Large intestine (tissue), 3 donors: ENCODE measurements around the gene ARMC8. TPM values are rescaled to one million over a fixed set of nuclear protein-coding genes. Genes with fewer than 3 reads are reported as not detected.

ENCODE experiments used
- DNase-seq, 2 donors: peaks; one replicate each; pipeline versions ENCODE4 v3.0.0 to v3.0.0-alpha.2; 2013
- H3K27ac ChIP-seq: one replicate; pipeline ENCODE4 v1.5.1; 2013; ENCODE audit warnings: low read length
- H3K27me3 ChIP-seq: 2 replicates; pipeline ENCODE4 v1.6.1; 2013; ENCODE audit warnings: low read length; ENCODE audit not compliant: control insufficient read depth, insufficient read depth
- H3K36me3 ChIP-seq: 2 replicates; pipeline ENCODE4 v1.6.1; 2013; ENCODE audit warnings: low read length; ENCODE audit not compliant: control insufficient read depth, insufficient read depth
- H3K4me1 ChIP-seq: one replicate; pipeline ENCODE4 v1.6.1; 2013; ENCODE audit warnings: low read length; ENCODE audit not compliant: control insufficient read depth, insufficient read depth
- H3K4me3 ChIP-seq: one replicate; pipeline ENCODE4 v1.5.1; 2013; ENCODE audit warnings: low read length
- H3K9me3 ChIP-seq: one replicate; pipeline ENCODE4 v1.6.1; 2013; ENCODE audit warnings: mild to moderate bottlenecking, low read depth, low read length, moderate library complexity; ENCODE audit not compliant: control insufficient read depth
- WGBS: methylation state at CpG from one replicate; pipeline ENCODE4 v1.1.5; 2013; ENCODE audit warnings: low lambda C conversion rate; ENCODE audit not compliant: insufficient coverage; 5-methylcytosine and 5-hydroxymethylcytosine counted together
- polyA plus RNA-seq: library from polyadenylated mRNA; unstranded; fragments of 120-200 nt; gene quantifications from one replicate; pipeline ENCODE4 v1.2.1, GENCODE V29; 2013

ARMC8 gene
- polyA plus RNA-seq, 1 donor = 30.6 TPM

DNA sequence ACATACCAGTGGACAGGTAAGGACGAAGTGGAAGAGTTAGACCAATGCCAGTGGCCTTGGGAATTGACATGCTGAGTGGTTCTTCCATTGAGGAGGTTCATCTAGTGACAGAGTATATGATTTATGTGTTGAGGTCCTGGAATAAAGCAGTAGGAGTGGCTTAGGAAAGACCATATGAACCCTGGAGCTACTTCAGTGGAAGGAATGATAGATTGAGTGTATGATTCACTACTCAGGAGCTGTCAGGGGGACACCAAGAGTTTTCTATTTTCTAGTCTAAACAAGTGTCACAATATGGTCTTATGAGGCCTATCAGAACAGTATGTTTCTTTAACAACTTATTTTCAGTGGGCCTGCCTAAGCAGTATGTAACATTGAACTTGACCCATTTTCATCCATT, 78.6 kb downstream of the ARMC8 start:
- DNase-seq = no peak
- no peak overlapping the region for H3K4me3 ChIP-seq
- H3K9me3 ChIP-seq = no peaks in the 10 kb centered on the region
- no peaks in the 10 kb centered on the region for H3K4me1 ChIP-seq
- H3K27me3 ChIP-seq = no peaks in the 10 kb centered on the region
- no peak overlapping the region for H3K27ac ChIP-seq
- H3K36me3 ChIP-seq = peaks cover 19% of the 10 kb centered on the region
- no CpG with 5 or more reads among the region's 1 CpG for WGBS

DNA sequence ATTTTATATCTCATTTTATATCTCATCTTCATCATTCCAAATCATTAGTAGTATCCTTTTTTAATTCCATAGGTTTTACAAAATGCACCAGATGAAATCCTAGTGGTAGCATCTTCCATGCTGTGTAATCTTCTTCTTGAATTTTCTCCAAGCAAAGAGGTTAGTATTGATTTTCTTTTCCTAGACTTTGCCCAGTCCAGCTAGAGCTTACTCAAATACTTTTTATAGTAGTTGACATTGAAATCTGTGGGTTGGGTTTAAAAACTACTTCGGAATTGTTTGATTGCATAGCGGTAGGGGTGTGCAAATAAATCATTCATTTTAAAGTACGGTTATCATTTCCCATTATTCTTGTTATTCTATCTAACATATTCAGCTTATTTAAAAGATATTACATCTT, 80.0 kb downstream of the ARMC8 start:
- Histone ChIP-seq H3K36me3 (peaks cover 25% of the 10 kb centered on the region), H3K27me3 (no peaks in the 10 kb centered on the region), H3K4me3 (no peak overlapping the region), H3K27ac (no peak overlapping the region), H3K9me3 (no peaks in the 10 kb centered on the region), H3K4me1 (no peaks in the 10 kb centered on the region)
- 100% methylated on average over 3 of the region's 3 CpGs for WGBS
- no peak for DNase-seq

DNA sequence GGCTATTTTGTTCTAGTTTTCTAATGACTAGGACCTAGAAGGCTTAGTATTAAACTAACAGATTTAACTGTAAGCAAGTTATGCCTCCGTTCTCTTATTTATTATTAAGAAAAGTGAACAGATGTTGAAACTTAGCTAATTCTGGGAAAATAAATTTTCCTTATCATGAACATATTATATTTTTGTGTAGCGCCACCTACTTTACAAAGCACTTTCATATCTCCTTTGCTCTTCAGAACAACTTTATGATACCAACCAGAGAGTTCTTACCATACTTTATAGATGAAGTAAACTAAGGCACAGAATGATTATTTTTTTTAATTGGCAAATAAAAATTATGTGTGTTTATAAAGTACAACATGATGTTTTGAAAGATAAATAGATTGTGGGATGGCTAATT, 83.1 kb downstream of the ARMC8 start:
- Histone ChIP-seq H3K27me3 (no peaks in the 10 kb centered on the region), H3K27ac (no peak overlapping the region), H3K36me3 (peaks cover 36% of the 10 kb centered on the region), H3K9me3 (no peaks in the 10 kb centered on the region), H3K4me3 (no peak overlapping the region), H3K4me1 (no peaks in the 10 kb centered on the region)
- WGBS = 100% methylated on average over 1 of the region's 2 CpGs
- DNase-seq = no peak

DNA sequence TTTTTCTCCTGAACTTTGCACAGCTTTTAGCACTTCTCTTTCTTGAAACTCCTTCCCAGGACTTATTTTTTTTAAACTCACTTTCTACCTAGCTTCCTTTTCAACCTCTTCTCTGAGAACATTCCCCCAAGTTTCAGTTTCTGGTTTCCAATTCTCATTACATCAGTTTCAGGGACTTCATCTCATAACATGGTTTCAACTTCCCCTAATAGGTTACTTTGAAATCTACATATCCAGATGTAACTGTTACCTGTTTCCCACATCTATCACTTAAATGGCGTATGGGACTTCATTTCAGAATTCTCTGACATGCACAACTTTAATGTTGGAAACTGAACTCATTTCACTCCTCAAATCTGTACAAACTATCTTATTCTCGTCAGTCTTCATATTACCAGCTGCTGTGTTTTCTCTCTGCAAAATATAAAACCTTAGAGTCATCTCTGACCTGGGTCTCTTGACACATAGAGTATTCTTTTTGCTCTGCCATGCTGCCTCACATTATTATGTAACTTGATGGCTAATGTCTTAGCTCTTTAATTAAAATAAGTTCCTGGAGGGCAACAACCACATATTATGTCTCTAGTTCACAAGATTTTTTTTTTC, 84.2 kb downstream of the ARMC8 start:
- Histone ChIP-seq H3K4me1 (no peaks in the 10 kb centered on the region), H3K27me3 (no peaks in the 10 kb centered on the region), H3K9me3 (no peaks in the 10 kb centered on the region), H3K27ac (no peak overlapping the region), H3K36me3 (peaks cover 36% of the 10 kb centered on the region), H3K4me3 (no peak overlapping the region)
- no peak for DNase-seq
- WGBS = 100% methylated on average over 1 of the region's 2 CpGs

DNA sequence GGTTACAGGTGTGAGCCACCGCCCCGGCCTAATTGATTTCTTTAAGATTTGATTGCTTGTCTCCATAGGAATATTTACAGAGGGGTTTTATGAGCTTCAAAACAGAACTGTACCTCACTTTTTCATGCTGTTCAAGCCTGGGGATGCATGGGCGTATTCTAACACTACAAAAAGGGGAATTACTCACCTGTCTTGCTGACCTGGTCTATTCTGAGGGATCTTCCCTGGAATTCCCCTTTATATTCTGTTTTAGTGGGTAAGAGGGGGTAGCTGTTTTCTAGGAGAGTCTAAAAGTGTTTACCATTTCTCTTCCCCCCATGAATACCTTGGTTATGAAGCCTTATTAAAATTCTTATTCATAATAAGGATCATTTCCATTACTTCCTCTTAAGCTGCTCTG, 94.5 kb downstream of the ARMC8 start:
- H3K9me3 ChIP-seq = no peaks in the 10 kb centered on the region
- DNase-seq = no peak
- WGBS = no CpG with 5 or more reads among the region's 3 CpGs
- no peak overlapping the region for H3K27ac ChIP-seq
- no peaks in the 10 kb centered on the region for H3K4me1 ChIP-seq
- H3K4me3 ChIP-seq = no peak overlapping the region
- peaks cover 26% of the 10 kb centered on the region for H3K36me3 ChIP-seq
- H3K27me3 ChIP-seq = no peaks in the 10 kb centered on the region

DNA sequence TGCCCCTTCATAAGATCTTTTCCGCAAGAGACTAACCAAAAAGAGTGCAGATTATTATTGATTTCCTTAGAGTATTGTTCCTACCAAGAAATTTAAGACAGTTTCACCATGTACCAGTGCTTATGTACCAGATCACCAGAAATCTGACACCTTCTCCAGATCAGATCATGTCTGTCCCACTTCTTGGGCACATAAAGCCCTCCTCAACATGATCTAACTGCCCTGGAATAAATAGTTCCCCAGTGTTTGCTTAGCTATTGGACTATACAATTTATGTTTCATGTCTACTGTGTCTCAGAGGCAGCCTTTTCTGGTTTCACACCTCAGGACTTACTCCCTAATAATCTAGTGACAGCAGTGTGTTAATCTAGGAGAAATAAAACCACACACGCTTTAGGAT, 95.7 kb downstream of the ARMC8 start:
- no peak overlapping the region for H3K4me3 ChIP-seq
- peaks cover 33% of the 10 kb centered on the region for H3K36me3 ChIP-seq
- no peak overlapping the region for H3K27ac ChIP-seq
- H3K27me3 ChIP-seq = no peaks in the 10 kb centered on the region
- WGBS = 86% methylated on average over 2 of the region's 2 CpGs
- H3K9me3 ChIP-seq = no peaks in the 10 kb centered on the region
- no peak for DNase-seq
- H3K4me1 ChIP-seq = no peaks in the 10 kb centered on the region

DNA sequence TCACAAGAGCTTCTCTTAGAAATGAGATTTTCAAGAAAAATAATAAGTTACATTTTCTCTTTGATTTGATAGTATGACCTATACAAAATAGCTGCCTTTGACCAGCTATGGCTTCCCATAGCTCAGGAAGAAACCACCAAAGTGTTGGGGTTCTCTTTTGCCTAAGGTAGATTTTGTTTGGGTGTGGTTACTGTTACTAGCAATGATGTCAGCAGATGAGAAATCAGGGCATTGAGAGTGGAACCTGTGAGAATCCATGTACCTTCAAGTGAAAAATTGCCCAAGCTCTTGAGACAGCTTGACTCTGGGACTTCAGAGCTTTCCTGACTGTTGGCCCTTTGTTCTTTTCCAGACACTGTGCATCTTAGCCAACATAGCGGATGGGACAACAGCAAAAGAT, 97.0 kb downstream of the ARMC8 start:
- peaks cover 37% of the 10 kb centered on the region for H3K36me3 ChIP-seq
- no peaks in the 10 kb centered on the region for H3K9me3 ChIP-seq
- no peaks in the 10 kb centered on the region for H3K27me3 ChIP-seq
- no peak overlapping the region for H3K4me3 ChIP-seq
- no peak overlapping the region for H3K27ac ChIP-seq
- no peaks in the 10 kb centered on the region for H3K4me1 ChIP-seq
- 80% methylated on average over 1 of the region's 1 CpG for WGBS
- DNase-seq = no peak

DNA sequence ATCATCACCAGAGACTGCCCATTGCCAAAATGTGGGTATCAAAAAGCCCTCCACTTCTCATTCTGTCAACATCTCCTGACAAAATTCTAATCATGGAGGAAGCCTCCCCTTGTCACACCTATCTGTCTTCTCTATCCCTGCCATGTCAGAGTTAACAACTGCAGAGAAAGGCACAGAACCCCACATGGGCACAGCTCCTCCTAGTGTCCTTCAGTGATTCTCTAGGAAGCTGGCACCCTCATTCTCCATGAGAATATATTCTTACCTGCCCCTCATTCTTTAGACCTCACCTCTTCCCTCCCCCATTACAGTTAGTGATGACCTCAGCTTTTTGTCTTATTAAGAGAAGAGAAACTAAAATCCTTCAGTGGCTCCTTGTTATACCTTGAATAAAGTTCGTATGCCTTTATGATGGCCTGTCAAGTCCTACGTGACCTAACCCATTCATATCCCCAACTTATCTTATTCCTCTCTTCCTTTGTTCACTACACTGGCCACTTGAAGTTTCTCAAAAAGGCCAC, 97.9 kb downstream of the ARMC8 start:
- DNase-seq = no peak
- Histone ChIP-seq H3K27me3 (no peaks in the 10 kb centered on the region), H3K27ac (no peak overlapping the region), H3K4me3 (no peak overlapping the region), H3K9me3 (no peaks in the 10 kb centered on the region), H3K4me1 (no peaks in the 10 kb centered on the region), H3K36me3 (peaks cover 47% of the 10 kb centered on the region)
- 86% methylated on average over 1 of the region's 2 CpGs for WGBS

DNA sequence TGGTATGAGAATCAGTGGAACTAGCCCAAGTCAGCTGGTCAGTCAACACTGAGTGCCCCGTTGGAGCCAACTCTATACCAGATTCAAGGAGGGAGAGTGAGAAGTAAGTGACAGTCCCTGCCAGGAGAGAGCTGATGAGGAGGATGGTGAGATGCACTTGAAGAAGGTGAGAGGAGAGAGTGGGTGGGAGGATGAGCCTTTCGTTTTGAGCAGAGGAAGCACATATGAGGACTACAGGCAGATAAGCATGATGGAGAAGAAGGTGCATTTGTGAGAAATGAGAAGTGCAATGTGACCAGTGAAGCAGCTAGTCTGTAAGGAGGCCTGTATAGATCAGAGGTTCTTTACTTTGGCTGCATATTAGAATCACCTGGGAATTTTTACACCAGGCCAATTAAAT, 102.2 kb downstream of the ARMC8 start:
- no CpG with 5 or more reads among the region's 2 CpGs for WGBS
- Histone ChIP-seq H3K36me3 (peaks cover 78% of the 10 kb centered on the region), H3K4me3 (no peak overlapping the region), H3K27ac (no peak overlapping the region), H3K9me3 (no peaks in the 10 kb centered on the region), H3K4me1 (no peaks in the 10 kb centered on the region), H3K27me3 (no peaks in the 10 kb centered on the region)
- DNase-seq = no peak

DNA sequence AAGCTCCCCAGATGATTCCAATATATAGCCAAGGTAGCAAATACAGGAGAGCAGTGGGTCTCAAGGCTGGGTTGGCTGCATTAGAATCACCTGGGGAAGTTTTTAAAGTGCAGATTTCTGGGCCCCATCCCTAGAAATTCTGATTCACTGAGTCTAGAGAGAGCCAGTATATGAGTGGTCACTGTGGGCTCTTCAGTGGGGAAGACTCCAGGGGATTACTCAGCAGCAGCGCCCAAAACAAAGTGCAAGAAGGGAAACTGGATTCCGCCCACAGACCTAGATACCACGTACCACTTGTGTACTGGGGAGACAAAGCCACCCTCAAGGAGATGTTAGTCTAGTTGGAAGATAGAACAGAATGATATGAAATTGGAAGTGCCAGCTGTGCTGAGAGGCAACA, 102.6 kb downstream of the ARMC8 start:
- no peak for DNase-seq
- H3K27ac ChIP-seq = no peak overlapping the region
- H3K4me3 ChIP-seq = no peak overlapping the region
- H3K36me3 ChIP-seq = peaks cover 79% of the 10 kb centered on the region
- no peaks in the 10 kb centered on the region for H3K27me3 ChIP-seq
- no peaks in the 10 kb centered on the region for H3K4me1 ChIP-seq
- no peaks in the 10 kb centered on the region for H3K9me3 ChIP-seq
- WGBS = 100% methylated on average over 1 of the region's 3 CpGs

DNA sequence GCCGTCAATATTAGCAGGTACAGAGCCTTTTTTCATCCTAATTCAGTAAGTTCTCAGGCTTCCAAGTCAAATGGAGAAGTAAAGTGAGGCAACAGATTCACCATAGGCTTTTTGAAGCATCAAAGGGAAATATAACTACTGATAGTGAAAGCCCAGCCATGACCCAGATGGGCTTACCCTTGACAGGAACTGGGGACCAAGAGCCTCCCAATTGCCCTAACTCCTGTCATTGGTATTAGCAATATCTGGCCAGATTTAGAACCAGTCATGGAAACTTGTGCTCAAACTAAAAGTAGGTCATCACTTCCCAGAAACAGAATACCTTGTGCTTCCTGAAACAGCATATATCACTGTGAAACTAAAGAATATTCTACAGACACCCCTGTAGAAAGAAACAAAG, 109.5 kb downstream of the ARMC8 start:
- Histone ChIP-seq H3K4me1 (no peaks in the 10 kb centered on the region), H3K36me3 (peaks cover 55% of the 10 kb centered on the region), H3K27ac (no peak overlapping the region), H3K27me3 (no peaks in the 10 kb centered on the region), H3K4me3 (no peak overlapping the region), H3K9me3 (no peaks in the 10 kb centered on the region)
- WGBS = no CpG with 5 or more reads among the region's 1 CpG
- no peak for DNase-seq
